Naive B cell (primary cell): ENCODE data around the gene KRTCAP2. TPM values are rescaled to one million over a fixed set of nuclear protein-coding genes. Genes with fewer than 3 reads are reported as not detected.

Experiments used
- ATAC-seq, 2 donors: fragments of 150-1000 bp; cut with Tn5 transposase; 2 replicates each; pipeline ENCODE4 v1.10.0; 2021; ENCODE audit warnings: low read depth in 2 of 2, mild to moderate bottlenecking in 2 of 2, moderate library complexity in 2 of 2
- DNase-seq: peaks from one replicate; pipeline ENCODE4 v3.0.0; 2022
- H3K27ac Mint-ChIP-seq, 6 donors: one replicate each; pipeline ENCODE4 v1.8.0; 2020 to 2022; ENCODE audit warnings: mild to moderate bottlenecking in 6 of 6, mixed read lengths in 6 of 6, moderate library complexity in 5 of 6, inconsistent platforms in 2 of 6
- H3K27me3 Mint-ChIP-seq, 3 donors: one replicate each; pipeline ENCODE4 v1.8.0; 2021 to 2022; ENCODE audit warnings: mixed read lengths in 3 of 3, mild to moderate bottlenecking in 1 of 3
- H3K36me3 Mint-ChIP-seq, 2 donors: one replicate each; pipeline ENCODE4 v1.8.0; 2020 to 2022; ENCODE audit warnings: mixed read lengths in 2 of 2, inconsistent platforms in 1 of 2, mild to moderate bottlenecking in 1 of 2
- H3K4me1 Mint-ChIP-seq, 3 donors: one replicate each; pipeline ENCODE4 v1.8.0; 2020 to 2022; ENCODE audit warnings: mixed read lengths in 3 of 3, inconsistent platforms in 1 of 3, mild to moderate bottlenecking in 1 of 3, moderate library complexity in 1 of 3
- H3K4me3 Mint-ChIP-seq, 8 donors: one replicate each; pipeline ENCODE4 v1.8.0; 2020 to 2022; ENCODE audit warnings: mild to moderate bottlenecking in 8 of 8, mixed read lengths in 8 of 8, moderate library complexity in 8 of 8, inconsistent platforms in 2 of 8
- H3K9me3 Mint-ChIP-seq, 7 donors: one replicate each; pipeline ENCODE4 v1.8.0; 2020 to 2022; ENCODE audit warnings: mixed read lengths in 7 of 7, mild to moderate bottlenecking in 5 of 7, inconsistent platforms in 2 of 7, moderate library complexity in 1 of 7
- polyA plus RNA-seq, 6 donors: library from polyadenylated mRNA; unstranded; fragments of 300-500 nt; fragmentation: Illumina TruSeq; gene quantifications; one replicate each; pipeline ENCODE4 v1.2.3, GENCODE V29; 2021; ENCODE audit warnings: low read depth in 6 of 6

KRTCAP2 gene
- polyA plus RNA-seq, 6 donors from 2014 or later = 340 to 379 (median 354) TPM

GRCh38 chr1:155137154-155137949 lies 35.8 kb downstream of the KRTCAP2 start:
- H3K4me1 Mint-ChIP-seq = peaks cover 40 to 57% (median 53%) of the 10 kb centered on the region in 3 donors
- ATAC-seq = no peak
- peak overlapping the region; percentile 95 to 100 (median 98) for H3K4me3 Mint-ChIP-seq
- peaks cover 0 to 7% of the 10 kb centered on the region in 2 donors for H3K36me3 Mint-ChIP-seq
- DNase-seq = no peak
- no peaks in the 10 kb centered on the region for H3K9me3 Mint-ChIP-seq
- peak overlapping the region; percentile 39 to 100 (median 100) for H3K27ac Mint-ChIP-seq
- H3K27me3 Mint-ChIP-seq = no peaks in the 10 kb centered on the region

- Mint-ChIP-seq H3K27me3 (no peaks in the 10 kb centered on the region), H3K4me3 (peak overlapping the region; percentile 95 to 100 (median 98)), H3K4me1 (peaks cover 40 to 57% (median 53%) of the 10 kb centered on the region in 3 donors), H3K36me3 (peaks cover 0 to 7% of the 10 kb centered on the region in 2 donors), H3K9me3 (no peaks in the 10 kb centered on the region), H3K27ac (peak overlapping the region; percentile 80 to 100 (median 100))
- no peak for DNase-seq
- ATAC-seq = no peak
Observed at GRCh38 chr1:155136748-155137147, 36.4 kb downstream of the KRTCAP2 start.

- Mint-ChIP-seq H3K27ac (peak within 1 kb of the TSS; percentile 99 to 100 (median 100)), H3K9me3 (no peaks in the 10 kb centered on the region), H3K4me1 (peaks cover 40 to 55% (median 51%) of the 10 kb centered on the region in 3 donors), H3K27me3 (peaks cover 4 to 8% (median 7%) of the 10 kb centered on the region in 3 donors), H3K36me3 (peaks cover 0 to 7% of the 10 kb centered on the region in 2 donors), H3K4me3 (peak within 1 kb of the TSS; percentile 95 to 100 (median 98))
- ATAC-seq = peak; percentile 79 to 82
- DNase-seq = peak; percentile 93
Observed at GRCh38 chr1:155135415-155136028, 37.6 kb downstream of the KRTCAP2 start, which contains the start of gene SLC50A1. TSS of gene SLC50A1 (plus strand) at chr1:155135852. CDS start at chr1:155135912, 60 bp downstream.

GRCh38 chr1:155134880-155135414 lies 38.2 kb downstream of the KRTCAP2 start:
- no peak for DNase-seq
- peaks cover 35 to 50% (median 45%) of the 10 kb centered on the region in 3 donors for H3K4me1 Mint-ChIP-seq
- peak overlapping the region; percentile 95 to 100 (median 98) for H3K4me3 Mint-ChIP-seq
- no peaks in the 10 kb centered on the region for H3K9me3 Mint-ChIP-seq
- H3K27ac Mint-ChIP-seq = peak overlapping the region; percentile 99 to 100 (median 100)
- H3K27me3 Mint-ChIP-seq = peaks cover 5 to 14% (median 12%) of the 10 kb centered on the region in 3 donors
- peaks cover 0 to 7% of the 10 kb centered on the region in 2 donors for H3K36me3 Mint-ChIP-seq
- ATAC-seq = no peak

GRCh38 chr1:155134322-155134721 lies 38.8 kb downstream of the KRTCAP2 start:
- no peak for DNase-seq
- ATAC-seq = no peak
- H3K27ac Mint-ChIP-seq = peak overlapping the region in 2 of 6 donors; percentile 72 to 99
- no peaks in the 10 kb centered on the region for H3K9me3 Mint-ChIP-seq
- peaks cover 9 to 20% (median 19%) of the 10 kb centered on the region in 3 donors for H3K27me3 Mint-ChIP-seq
- H3K4me3 Mint-ChIP-seq = peak overlapping the region in 7 of 8 donors; percentile 95 to 100 (median 98)
- peaks cover 0 to 7% of the 10 kb centered on the region in 2 donors for H3K36me3 Mint-ChIP-seq
- peaks cover 41 to 53% (median 46%) of the 10 kb centered on the region in 3 donors for H3K4me1 Mint-ChIP-seq

GRCh38 chr1:155133799-155134281 lies 39.3 kb downstream of the KRTCAP2 start:
- ATAC-seq = no peak
- Mint-ChIP-seq H3K4me1 (peaks cover 45 to 53% (median 48%) of the 10 kb centered on the region in 3 donors), H3K4me3 (peak overlapping the region in 5 of 8 donors; percentile 28 to 100 (median 95))

GRCh38 chr1:155131856-155132255 lies 41.2 kb downstream of the KRTCAP2 start:
- DNase-seq (no peak), ATAC-seq (no peak)
- Mint-ChIP-seq H3K27me3 (peaks cover 21 to 40% (median 38%) of the 10 kb centered on the region in 3 donors), H3K27ac (no peak overlapping the region), H3K4me3 (peak overlapping the region in 1 of 8 donors; percentile 33), H3K36me3 (peaks cover 0 to 7% of the 10 kb centered on the region in 2 donors), H3K9me3 (no peaks in the 10 kb centered on the region), H3K4me1 (peaks cover 45 to 48% (median 48%) of the 10 kb centered on the region in 3 donors)

More at GRCh38 chr1:155133799-155134281, 39.3 kb downstream of the KRTCAP2 start:
- Mint-ChIP-seq H3K36me3 (peaks cover 0 to 7% of the 10 kb centered on the region in 2 donors), H3K9me3 (no peaks in the 10 kb centered on the region), H3K27me3 (peaks cover 9 to 25% (median 23%) of the 10 kb centered on the region in 3 donors), H3K27ac (peak overlapping the region in 1 of 6 donors; percentile 72)
- no peak for DNase-seq

GRCh38 chr1:155131285-155131684 lies 41.8 kb downstream of the KRTCAP2 start:
- peak overlapping the region in 3 of 8 donors; percentile 2 to 37 (median 33) for H3K4me3 Mint-ChIP-seq
- H3K27ac Mint-ChIP-seq = no peak overlapping the region
- ATAC-seq = no peak
- peaks cover 47 to 49% (median 47%) of the 10 kb centered on the region in 3 donors for H3K4me1 Mint-ChIP-seq
- H3K36me3 Mint-ChIP-seq = peaks cover 0 to 7% of the 10 kb centered on the region in 2 donors
- no peaks in the 10 kb centered on the region for H3K9me3 Mint-ChIP-seq
- peaks cover 24 to 46% (median 44%) of the 10 kb centered on the region in 3 donors for H3K27me3 Mint-ChIP-seq
- no peak for DNase-seq

GRCh38 chr1:155130272-155131006 lies 42.7 kb downstream of the KRTCAP2 start:
- Mint-ChIP-seq H3K27me3 (peaks cover 24 to 52% (median 44%) of the 10 kb centered on the region in 3 donors), H3K4me3 (peak overlapping the region in 2 of 8 donors; percentile 2 to 33), H3K9me3 (no peaks in the 10 kb centered on the region), H3K36me3 (peaks cover 0 to under 1% of the 10 kb centered on the region in 2 donors), H3K4me1 (peaks cover 39 to 41% (median 40%) of the 10 kb centered on the region in 3 donors), H3K27ac (no peak overlapping the region)
- no peak for ATAC-seq
- DNase-seq = no peak

GRCh38 chr1:155128755-155129473 lies 44.2 kb downstream of the KRTCAP2 start:
- no peak for DNase-seq

GRCh38 chr1:155127967-155128754 lies 44.9 kb downstream of the KRTCAP2 start:
- Mint-ChIP-seq H3K27me3 (peaks cover 24 to 67% (median 44%) of the 10 kb centered on the region in 3 donors), H3K4me1 (peaks cover 29 to 33% (median 30%) of the 10 kb centered on the region in 3 donors), H3K27ac (peak overlapping the region in 5 of 6 donors; percentile 38 to 77 (median 48)), H3K4me3 (peak overlapping the region; percentile 75 to 93 (median 89)), H3K36me3 (no peaks in the 10 kb centered on the region), H3K9me3 (no peaks in the 10 kb centered on the region)
- ATAC-seq (peak; percentile 24 to 46), DNase-seq (no peak)

More at GRCh38 chr1:155128755-155129473, 44.2 kb downstream of the KRTCAP2 start:
- H3K36me3 Mint-ChIP-seq = no peaks in the 10 kb centered on the region
- peak overlapping the region; percentile 62 to 93 (median 89) for H3K4me3 Mint-ChIP-seq
- peak in 1 of 2 donors; percentile 17 for ATAC-seq
- no peaks in the 10 kb centered on the region for H3K9me3 Mint-ChIP-seq
- H3K27me3 Mint-ChIP-seq = peaks cover 24 to 65% (median 44%) of the 10 kb centered on the region in 3 donors
- peak overlapping the region in 2 of 6 donors; percentile 42 to 77 for H3K27ac Mint-ChIP-seq
- H3K4me1 Mint-ChIP-seq = peaks cover 29 to 33% (median 30%) of the 10 kb centered on the region in 3 donors
